WTC11 (cell line): Measurements from ENCODE around the gene EXOC4.

Experiments used
- TF ChIP-seq, protein P1 (sequence below): sonication (generic); formaldehyde crosslinking; IDR thresholded peaks from 2 replicates; pipeline ENCODE4 v1.8.1; 2023; ENCODE audit warnings: mild to moderate bottlenecking, missing genetic modification reagents, moderate library complexity
- TF ChIP-seq, protein P2 (sequence below): sonication (generic); formaldehyde crosslinking; IDR thresholded peaks from 2 replicates; pipeline ENCODE4 v1.8.1; 2023; ENCODE audit warnings: mild to moderate bottlenecking, missing genetic modification reagents, moderate library complexity

DNA sequence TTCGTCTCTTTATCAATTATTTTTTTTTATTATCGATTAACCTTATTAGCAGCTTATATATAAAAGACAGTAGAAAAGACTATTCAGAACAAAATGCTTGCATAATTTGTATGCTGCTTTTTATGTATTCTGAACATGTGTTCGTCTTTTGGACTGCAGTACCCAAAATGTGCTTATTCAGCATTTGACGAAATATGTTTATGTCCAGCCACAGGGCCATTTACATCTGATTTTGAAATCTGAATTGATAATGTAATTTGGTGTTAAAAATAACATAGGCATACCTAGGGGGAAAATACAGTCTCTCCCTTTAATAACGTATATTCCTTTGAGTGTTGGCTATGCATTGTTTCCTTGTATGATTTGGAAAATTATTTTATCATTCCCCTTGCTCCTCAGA, 386.0 kb downstream of the EXOC4 start:
- TF ChIP-seq, protein P1, sequence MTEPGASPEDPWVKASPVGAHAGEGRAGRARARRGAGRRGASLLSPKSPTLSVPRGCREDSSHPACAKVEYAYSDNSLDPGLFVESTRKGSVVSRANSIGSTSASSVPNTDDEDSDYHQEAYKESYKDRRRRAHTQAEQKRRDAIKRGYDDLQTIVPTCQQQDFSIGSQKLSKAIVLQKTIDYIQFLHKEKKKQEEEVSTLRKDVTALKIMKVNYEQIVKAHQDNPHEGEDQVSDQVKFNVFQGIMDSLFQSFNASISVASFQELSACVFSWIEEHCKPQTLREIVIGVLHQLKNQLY (CRISPR knock-in tag), result no peak
- TF ChIP-seq, protein P2, sequence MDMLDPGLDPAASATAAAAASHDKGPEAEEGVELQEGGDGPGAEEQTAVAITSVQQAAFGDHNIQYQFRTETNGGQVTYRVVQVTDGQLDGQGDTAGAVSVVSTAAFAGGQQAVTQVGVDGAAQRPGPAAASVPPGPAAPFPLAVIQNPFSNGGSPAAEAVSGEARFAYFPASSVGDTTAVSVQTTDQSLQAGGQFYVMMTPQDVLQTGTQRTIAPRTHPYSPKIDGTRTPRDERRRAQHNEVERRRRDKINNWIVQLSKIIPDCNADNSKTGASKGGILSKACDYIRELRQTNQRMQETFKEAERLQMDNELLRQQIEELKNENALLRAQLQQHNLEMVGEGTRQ (CRISPR knock-in tag), result no peak
